Activated CD8-positive, alpha-beta T cell treated with anti-CD3 and anti-CD28 coated beads for 36 hours (primary cell): ENCODE measurements around the gene NCCRP1. TPM values are rescaled to one million over a fixed set of nuclear protein-coding genes. Genes with fewer than 3 reads are reported as not detected.

Experiments used
- ATAC-seq: fragments of 200-7000 bp; cut with Tn5 transposase; one replicate; pipeline ENCODE4 v1.10.0; 2021; ENCODE audit warnings: mild to moderate bottlenecking, moderate library complexity
- CTCF ChIA-PET: fragments of 350-600 bp; sonication (Branson Sonifier 250); formaldehyde crosslinking; loops from one replicate; lab custom pipeline; 2021; ENCODE audit warnings: antibody characterized with exemption; lab: Charles Lee
- POLR2A ChIA-PET: fragments of 350-600 bp; sonication (Branson Sonifier 250); formaldehyde crosslinking; loops from one replicate; lab custom pipeline; 2021; ENCODE audit warnings: antibody characterized with exemption; lab: Charles Lee
- DNase-seq: peaks from one replicate; pipeline ENCODE4 v3.0.0-alpha.2; 2020
- H3K27ac Mint-ChIP-seq: one replicate; pipeline ENCODE4 v1.8.0; 2021; ENCODE audit warnings: mild to moderate bottlenecking, mixed read lengths
- H3K27me3 Mint-ChIP-seq: one replicate; pipeline ENCODE4 v1.8.0; 2021; ENCODE audit warnings: mixed read lengths
- H3K36me3 Mint-ChIP-seq: one replicate; pipeline ENCODE4 v1.8.0; 2021; ENCODE audit warnings: low read depth, mixed read lengths
- H3K4me1 Mint-ChIP-seq: one replicate; pipeline ENCODE4 v1.8.0; 2021; ENCODE audit warnings: low read depth, mixed read lengths
- H3K4me3 Mint-ChIP-seq: one replicate; pipeline ENCODE4 v1.8.0; 2021; ENCODE audit warnings: mild to moderate bottlenecking, moderate library complexity, mixed read lengths
- H3K9me3 Mint-ChIP-seq: one replicate; pipeline ENCODE4 v1.8.0; 2021; ENCODE audit warnings: mixed read lengths
- CTCF ChIP-seq: fragments of 200-600 bp; IDR thresholded peaks from one replicate; pipeline ENCODE4 v1.8.0; 2022; ENCODE audit warnings: antibody characterized with exemption, mild to moderate bottlenecking
- intact Hi-C: fragments of 100-400 bp; cut with micrococcal nuclease; formaldehyde crosslinking; loops from one replicate; pipeline ENCODE4 v1.10.0; 2022
- total RNA-seq, 2 experiments: library from RNA; stranded (reverse); gene quantifications; one replicate each; pipeline ENCODE4 v1.2.3, GENCODE V29; 2021

The NCCRP1 gene
- total RNA-seq, 2 experiments from 2014 or later: not detected

DNA sequence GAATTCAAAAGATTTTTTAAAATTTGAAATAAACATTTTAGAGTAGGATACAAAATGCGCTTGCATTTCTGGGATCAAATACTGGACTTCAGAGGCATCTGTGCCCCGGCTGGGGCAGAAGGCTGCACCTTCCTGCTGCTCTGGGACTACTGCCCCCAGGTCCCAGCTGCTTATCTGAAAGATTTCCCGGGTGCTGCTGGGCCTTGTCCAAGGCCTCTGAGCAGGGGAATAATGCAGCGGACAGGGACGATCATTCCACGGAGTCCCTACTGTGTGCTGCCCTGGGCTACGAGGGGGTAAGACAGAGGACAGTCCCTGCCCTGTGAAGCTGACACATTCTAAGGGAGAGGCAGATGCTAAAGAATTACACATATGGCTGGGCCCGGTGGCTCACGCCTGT lies 33.1 kb upstream of the NCCRP1 start:
- Mint-ChIP-seq H3K9me3 (no peaks in the 10 kb centered on the region), H3K27me3 (no peaks in the 10 kb centered on the region), H3K4me1 (peaks cover 7% of the 10 kb centered on the region), H3K27ac (no peak overlapping the region), H3K36me3 (no peaks in the 10 kb centered on the region), H3K4me3 (no peak overlapping the region)
- ChIA-PET CTCF (no interaction called here), POLR2A (no interaction called here)
- ATAC-seq (no peak), DNase-seq (no peak)
- intact Hi-C loops: no loop called here
- TF ChIP-seq CTCF: no peak

GRCh38 chr19:39164289-39164688 lies 32.5 kb upstream of the NCCRP1 start:
- Mint-ChIP-seq H3K9me3 (no peaks in the 10 kb centered on the region), H3K36me3 (no peaks in the 10 kb centered on the region), H3K27ac (no peak overlapping the region), H3K4me3 (no peak overlapping the region), H3K4me1 (peaks cover 7% of the 10 kb centered on the region), H3K27me3 (no peaks in the 10 kb centered on the region)
- intact Hi-C loops: no loop called here
- no peak for ATAC-seq
- ChIA-PET CTCF (no interaction called here), POLR2A (no interaction called here)
- DNase-seq: no peak
- TF ChIP-seq CTCF: no peak

DNA sequence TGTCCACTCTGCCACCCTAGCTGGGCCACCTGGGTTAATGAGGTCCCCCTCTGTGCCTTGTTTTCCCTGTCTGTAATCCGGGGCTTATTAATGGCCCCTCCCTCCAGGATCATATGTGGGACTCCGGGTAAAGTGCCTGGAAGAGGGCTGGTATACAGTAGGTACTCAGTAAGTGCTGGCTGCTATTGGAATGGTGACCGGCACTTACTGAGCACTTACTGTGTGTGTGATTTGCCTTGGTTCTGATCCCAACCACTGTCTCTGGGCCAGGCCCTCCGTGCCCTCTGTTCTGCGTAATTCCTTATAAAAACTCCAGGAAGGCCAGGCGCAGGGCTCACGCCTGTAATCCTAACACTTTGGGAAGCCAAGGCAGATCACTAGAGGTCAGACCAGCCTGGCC lies 30.9 kb upstream of the NCCRP1 start:
- no peaks in the 10 kb centered on the region for H3K36me3 Mint-ChIP-seq
- TF ChIP-seq CTCF: no peak
- H3K4me1 Mint-ChIP-seq: peaks cover 7% of the 10 kb centered on the region
- ChIA-PET CTCF (no interaction called here), POLR2A (no interaction called here)
- H3K27me3 Mint-ChIP-seq: no peaks in the 10 kb centered on the region
- H3K9me3 Mint-ChIP-seq: no peaks in the 10 kb centered on the region
- no peak for ATAC-seq
- H3K4me3 Mint-ChIP-seq: no peak overlapping the region
- DNase-seq: no peak
- intact Hi-C loops: no loop called here
- H3K27ac Mint-ChIP-seq: no peak overlapping the region

GRCh38 chr19:39166571-39167391 lies 30.0 kb upstream of the NCCRP1 start:
- ChIA-PET POLR2A (no interaction called here), CTCF (no interaction called here)
- H3K27ac Mint-ChIP-seq: no peak overlapping the region
- no peaks in the 10 kb centered on the region for H3K27me3 Mint-ChIP-seq
- no peak for ATAC-seq
- H3K4me3 Mint-ChIP-seq: no peak overlapping the region
- intact Hi-C loops: no loop called here
- peaks cover 7% of the 10 kb centered on the region for H3K4me1 Mint-ChIP-seq
- H3K36me3 Mint-ChIP-seq: no peaks in the 10 kb centered on the region
- no peak for TF ChIP-seq CTCF
- no peaks in the 10 kb centered on the region for H3K9me3 Mint-ChIP-seq
- no peak for DNase-seq

DNA sequence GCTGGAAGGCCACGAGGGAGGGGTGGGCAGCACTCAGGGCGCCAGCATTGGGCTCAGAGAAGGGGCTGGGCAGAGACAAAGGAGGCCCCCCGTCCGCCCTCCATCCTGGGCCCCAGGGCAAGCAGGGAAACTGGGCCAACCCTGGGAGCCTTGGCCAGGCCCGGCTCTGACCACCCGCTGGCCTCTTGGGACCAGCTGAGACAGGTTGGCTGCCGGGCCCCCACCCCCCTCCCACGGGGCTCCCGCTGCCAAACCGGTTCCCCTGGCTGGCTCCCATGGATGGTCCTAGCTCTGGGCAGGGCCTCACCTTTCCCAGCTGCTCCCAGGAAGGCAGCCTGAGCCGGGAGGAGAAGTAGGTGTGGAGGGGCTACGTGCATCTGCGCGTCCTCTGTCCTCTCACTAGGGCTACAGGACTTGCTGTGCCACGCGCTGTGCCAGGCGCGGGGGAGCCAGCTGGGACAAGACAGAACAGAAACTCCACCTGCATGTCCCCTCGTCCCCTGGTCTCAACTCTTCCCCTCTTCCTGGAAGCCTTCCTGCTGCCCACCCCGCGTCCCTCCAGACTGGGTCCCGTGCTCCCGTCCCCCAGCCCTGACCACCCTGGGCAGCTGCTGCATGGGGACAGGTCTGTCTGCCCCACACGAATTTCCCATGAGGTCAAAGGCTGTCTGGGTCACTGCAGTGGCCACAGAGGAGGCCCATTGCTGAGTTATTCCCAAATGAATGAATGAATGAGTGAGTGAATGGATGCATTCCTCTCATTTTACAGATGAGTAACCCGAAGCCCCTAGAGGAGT lies 29.1 kb upstream of the NCCRP1 start:
- H3K9me3 Mint-ChIP-seq: no peaks in the 10 kb centered on the region
- H3K4me1 Mint-ChIP-seq: peaks cover 4% of the 10 kb centered on the region
- ATAC-seq (no peak), DNase-seq (no peak)
- no peak for TF ChIP-seq CTCF
- no peaks in the 10 kb centered on the region for H3K27me3 Mint-ChIP-seq
- no peak overlapping the region for H3K27ac Mint-ChIP-seq
- POLR2A ChIA-PET: no interaction called here
- H3K36me3 Mint-ChIP-seq: peaks cover under 1% of the 10 kb centered on the region
- intact Hi-C loops: no loop called here
- CTCF ChIA-PET: no interaction called here
- no peak overlapping the region for H3K4me3 Mint-ChIP-seq
